SIG-M5 treated with dmso at 0.1 percent for 504 hours (cell line): ENCODE measurements around the gene CREB3L4.

Experiments
- DNase-seq: peaks from one replicate; lab custom pipeline; 2025; ENCODE audit not compliant: unreplicated experiment; lab: John Stamatoyannopoulos, UW

Gene CREB3L4

DNA sequence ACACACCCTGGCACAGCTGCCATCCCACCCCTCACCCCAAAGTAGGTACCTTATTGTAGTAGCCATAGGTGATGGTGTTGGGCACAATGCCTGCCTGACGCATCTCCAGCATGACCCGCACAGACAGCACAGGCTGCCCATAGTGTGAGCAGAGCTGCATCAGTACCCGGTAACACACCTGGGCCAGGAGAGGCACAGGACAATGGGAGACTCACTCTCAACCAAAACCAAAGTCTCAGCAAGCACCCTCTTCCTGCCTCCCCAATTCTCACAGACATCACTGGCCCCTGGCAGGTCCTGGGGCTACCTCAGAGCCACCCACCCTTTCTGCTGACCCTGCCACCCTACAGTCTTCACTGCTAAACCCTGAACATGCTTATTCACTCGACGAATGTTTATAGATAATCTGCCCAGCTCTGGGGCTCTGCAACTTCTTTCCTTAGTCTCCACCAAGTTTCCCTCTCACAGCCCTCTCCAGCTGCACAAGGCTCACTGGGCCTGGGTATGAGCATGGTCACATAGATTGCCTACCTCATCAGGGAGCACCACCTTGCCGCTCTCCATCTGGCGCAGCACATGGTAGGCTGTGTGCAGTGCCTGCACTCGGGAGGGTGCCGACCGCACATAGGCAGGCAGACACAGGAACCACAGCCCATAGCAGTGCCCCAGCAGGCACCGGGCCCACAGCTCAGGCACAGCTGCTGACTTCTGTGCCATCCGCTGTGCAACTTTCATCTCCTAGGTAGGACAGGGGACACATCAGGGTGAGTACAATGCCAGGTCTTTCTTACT lies 31.5 kb upstream of the CREB3L4 start:
- DNase-seq = no peak

- no peak for DNase-seq
Measured at GRCh38 chr1:153937331-153937730, 30.4 kb upstream of the CREB3L4 start.

DNA sequence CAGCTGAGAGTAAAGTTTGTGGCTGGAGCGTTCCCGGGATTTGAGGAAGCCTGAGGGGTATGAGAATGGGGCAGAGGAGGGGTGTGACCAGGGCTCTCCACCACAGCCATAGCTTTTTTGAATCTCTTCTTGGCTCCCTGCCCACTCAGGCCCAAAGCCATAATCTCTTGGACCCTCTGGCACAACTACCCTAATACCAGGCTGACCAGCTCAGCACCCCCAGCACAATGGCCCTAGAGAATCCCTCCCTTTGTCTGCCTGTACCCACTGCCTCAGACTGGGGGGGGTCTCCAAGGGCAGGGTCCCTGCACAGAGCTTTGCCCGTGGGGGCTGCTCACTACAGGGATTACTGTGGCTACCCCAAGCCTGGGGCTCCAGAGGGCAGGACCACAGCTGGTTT lies 28.7 kb upstream of the CREB3L4 start:
- DNase-seq = no peak

DNA sequence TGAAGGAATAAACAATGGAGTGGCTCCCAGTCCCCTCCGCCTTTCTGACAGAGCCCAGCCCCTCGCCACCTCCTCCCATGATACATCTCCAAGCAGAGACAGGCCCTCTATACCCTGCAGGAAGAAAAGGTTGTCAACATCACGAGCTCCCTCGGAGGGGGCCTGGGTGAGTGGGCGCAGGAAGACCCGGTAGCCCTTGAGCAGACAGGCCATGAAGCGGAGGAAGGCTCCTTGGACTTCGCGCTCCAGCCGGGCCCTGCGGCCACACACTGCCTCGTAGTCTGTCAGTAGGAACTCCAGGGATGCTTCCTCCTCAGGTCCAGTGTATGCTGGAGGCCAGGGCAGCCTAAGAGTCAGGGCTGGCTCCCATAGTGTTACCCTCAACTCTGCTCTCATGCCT lies 28.2 kb upstream of the CREB3L4 start:
- no peak for DNase-seq

DNA sequence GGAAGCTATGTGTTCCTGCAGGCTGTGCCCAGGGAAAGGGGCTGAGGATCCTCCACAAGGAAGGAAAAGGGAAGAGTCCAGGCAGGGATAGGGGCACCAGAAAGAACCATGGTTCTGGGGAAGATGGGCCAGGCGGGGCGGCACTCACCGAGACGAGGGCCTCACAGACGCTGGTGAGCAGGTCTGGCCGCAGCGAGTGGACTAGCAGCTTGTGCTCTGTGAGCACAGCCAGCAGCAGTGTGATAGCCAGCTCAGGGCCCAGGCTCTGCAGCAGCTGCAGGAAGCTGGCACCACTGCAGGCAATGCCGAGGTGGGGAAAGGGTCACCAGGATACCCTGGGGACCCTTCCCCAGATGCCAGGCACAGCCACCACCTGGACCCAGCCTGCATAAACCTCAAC lies 26.9 kb upstream of the CREB3L4 start:
- no peak for DNase-seq

DNA sequence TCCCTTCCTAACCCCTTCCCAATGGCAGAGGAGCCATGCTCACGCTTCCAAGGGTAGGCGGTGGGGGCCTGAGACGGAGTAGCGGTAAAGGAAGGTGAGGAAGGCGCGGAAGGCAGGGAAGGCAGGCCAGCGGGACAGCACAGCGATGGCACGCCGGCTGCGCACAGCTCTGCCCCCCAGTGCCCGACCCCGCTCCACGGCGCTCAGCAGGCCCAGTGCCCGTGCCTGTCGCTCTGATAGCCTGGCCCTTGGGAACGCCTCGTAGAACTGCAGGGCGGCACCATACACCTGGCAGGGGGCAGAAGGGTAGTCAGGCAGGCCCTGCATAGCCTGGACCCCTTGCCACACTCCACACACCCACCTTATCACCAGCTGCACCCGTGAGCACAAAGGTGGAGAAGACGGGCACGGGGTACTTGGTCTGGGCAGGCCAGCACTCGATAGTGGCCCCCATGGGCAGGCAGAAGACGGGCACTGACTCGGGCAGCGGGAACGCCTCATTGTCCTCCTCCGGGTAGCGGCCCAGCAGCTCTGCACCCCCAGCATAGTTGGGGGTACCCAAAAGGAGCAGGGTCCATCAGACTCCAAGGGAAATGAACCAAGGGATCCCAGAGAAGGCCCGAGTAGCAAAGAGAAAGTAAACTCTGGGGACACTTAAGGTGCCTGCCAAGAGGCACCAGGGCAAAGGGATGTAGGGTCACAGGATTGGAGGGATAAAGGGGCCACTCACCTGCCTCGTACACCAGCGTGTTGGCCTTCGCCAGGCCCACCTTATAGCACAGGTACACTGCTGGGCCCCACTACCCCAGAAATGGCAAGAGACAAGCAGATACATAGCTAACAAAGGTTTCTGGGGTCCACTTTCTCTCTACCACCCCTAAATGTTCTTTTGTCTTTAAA lies 25.6 kb upstream of the CREB3L4 start:
- no peak for DNase-seq

GRCh38 chr1:153942766-153943549 lies 24.7 kb upstream of the CREB3L4 start:
- DNase-seq = no peak

DNA sequence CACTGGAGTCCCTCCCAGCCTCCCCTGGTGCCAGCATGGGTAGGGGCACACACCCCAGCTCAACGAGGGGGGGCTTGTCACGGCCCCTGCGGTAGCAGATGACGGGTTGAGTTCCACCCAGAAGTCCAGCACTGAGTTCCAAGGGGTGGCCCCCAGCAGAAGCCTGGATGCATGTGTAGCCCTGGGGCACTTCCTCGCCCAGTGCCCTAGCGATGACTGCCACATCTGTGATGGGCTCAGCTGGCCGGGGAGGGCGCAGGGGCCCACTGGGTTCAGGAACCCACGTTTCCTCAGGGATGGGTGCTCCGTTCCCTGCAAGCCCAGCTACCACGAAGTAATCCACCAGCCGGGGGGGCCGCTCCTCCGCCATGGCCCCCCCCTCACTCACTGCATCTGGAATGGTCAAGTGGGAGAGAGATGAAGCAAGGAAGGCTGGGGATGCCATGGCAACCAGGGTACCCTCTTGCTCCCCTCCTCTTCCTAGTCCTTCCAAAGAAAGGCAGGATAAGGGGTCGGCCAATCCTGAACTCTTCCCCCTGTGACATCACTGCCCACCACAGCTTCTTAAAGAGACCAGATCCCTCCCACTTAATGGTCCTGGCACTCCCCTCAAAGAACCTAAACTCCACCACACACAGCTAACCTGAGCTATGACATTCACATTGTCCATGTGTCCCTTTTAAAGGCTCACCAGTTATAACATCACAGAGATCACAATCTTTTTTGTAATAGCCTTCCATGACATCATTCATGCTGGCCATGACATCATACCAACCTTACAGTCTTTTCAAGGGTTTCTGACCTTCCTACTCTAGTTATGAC lies 23.5 kb upstream of the CREB3L4 start:
- DNase-seq = no peak

- DNase-seq = no peak
Measured at GRCh38 chr1:153944827-153945117, 22.9 kb upstream of the CREB3L4 start.

DNA sequence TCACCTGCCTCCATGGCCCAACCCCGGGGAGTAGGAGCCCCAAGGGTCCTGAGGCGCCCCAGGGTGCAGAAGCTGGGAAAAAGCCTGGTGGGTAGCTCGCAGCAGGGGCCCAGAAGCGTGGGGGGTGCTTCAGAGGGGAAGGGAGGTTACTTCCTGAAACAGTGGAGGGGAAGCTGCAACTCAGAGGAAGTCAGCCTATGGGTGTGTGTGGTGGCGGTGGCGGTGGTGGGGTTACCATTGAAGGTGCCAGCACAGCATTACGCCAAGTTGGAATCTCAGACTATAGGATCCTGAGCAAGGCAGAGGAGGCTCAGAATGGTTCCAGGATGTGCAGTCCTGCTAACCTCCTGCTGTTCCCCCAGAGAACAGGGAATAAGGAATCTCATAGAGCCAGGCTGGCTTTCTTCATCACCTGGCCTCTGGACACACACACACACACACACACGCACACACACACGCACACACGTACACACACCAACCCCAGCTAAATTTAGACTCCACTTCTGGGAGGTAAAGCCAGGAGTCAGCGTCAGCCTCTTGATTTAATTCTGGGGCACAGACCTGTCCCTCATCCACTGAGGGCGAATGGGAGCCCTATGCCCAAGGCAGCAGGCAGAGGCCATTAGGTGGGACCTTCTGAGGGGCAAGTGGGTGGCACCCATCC lies 22.4 kb upstream of the CREB3L4 start:
- peak; percentile 97 for DNase-seq

DNA sequence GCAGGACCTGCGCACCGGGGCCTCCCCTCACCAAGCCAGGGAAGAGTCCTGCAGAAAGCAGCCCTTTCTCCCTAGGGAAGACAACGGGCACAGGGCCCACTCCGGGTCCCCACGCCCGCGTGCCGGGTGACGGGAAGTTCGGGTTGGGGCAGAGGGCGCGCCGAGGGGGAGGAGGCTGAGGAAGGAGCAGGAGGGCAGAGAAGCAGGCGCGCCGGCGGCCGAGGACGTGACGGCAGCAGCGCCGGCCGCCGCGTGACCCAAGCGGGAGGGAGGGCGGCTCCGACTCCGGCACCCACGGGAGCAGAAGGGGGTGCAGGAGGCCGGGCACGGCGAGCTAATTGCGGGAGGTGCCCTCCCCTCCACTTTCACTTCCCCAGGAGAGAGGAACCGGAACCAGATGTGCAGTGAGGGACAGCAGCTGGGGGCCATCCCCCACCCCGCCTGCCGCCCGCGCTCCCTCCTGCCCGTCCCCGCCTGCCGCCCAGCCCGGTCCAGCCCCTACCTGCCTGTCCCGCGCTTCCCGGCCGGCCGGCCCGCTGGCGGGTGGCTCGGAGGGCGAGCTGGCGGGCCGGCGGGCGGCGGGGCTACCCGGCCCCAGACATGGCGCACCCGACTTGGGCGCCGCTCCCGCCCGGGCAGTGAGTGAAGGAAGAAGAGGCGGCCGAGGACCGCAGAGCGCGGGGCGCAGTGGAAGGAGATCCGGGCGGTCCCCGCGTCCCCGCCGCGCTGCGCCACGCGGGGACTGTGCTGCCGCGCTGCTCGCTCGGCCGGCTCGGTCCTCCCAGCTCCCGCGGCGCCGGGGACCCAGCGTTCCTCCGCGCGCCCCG lies 21.7 kb upstream of the CREB3L4 start:
- DNase-seq = peak; percentile 99

- peak; percentile 88 for DNase-seq
Measured at GRCh38 chr1:153946622-153947241, 21.0 kb upstream of the CREB3L4 start, which contains the start of gene DENND4B. Gene DENND4B (minus strand): TSS chr1:153946718. CDS start chr1:153944374, 2,344 bp downstream.

GRCh38 chr1:153951183-153951582 lies 16.5 kb upstream of the CREB3L4 start:
- no peak for DNase-seq

DNA sequence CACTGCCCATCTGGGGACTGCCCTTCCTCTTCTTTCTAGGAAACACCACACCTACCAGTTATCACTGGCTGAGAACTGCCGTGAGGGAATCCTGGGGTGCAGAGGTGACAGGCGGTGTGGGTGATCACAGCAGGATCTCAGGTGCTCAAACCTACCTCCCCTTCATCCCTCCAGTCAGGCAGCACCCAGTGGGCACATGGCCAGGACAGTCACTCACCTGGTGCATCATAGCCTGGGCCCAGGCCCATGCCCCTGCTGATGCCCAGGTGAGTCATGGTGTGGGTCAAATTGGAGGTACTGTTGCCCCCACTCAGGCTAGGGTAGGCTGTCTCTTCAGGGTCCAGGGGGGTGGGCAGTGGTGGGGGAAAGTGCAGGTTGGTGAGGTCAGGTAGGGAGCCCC lies 15.9 kb upstream of the CREB3L4 start:
- no peak for DNase-seq

- no peak for DNase-seq
Measured at GRCh38 chr1:153953859-153954365, 13.8 kb upstream of the CREB3L4 start.

- no peak for DNase-seq
Measured at GRCh38 chr1:153954826-153955225, 12.9 kb upstream of the CREB3L4 start.

DNA sequence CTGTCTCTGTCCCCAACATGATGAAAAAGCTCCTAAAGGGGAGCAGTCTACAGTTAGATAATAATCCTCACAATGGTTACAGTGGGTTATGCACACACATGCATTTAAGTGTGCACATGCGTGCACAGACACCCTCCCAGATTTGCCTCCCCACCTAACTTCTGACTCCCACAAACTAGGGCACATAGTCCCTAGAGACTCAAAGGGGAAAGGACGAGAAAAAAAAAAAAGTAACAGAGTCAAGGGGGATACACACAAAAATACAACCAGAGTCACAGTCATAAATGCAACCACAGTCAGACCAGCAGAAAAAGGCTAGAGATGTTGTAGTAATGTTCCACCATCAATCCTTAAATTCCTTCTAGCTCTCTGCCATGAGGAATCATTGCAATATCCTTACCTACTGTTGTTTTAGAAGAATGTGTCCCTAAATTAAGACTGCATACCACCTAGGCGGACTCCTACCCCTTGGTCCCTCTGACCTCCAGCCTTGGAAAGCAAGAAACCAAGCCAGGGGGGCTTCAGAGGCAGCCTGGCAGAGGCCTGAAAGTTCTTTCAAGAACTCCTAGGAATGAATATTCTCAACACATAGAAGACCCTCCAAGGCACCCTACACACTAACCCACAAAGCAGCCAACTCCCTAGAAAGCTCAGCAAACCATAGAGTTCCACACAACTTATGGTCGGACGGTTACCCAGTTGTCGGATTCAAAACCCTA lies 10.5 kb upstream of the CREB3L4 start:
- DNase-seq = no peak

DNA sequence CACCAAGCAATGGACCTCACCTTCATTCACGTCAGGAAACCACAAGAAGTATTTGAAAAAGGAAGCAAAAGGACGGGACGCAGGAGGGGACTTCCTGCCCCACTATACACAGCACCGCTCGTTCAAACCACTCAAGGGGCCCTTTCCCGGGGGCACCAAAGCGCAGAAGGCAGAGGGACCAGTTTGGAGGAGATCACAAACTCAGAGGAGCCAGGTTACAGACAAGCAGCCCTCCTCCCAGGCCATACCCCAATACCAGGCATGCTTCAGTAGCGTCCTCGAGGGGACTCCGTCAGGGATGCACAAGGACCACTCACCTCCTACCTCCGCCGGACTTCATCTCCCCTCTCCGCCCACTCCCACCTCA lies 10.0 kb upstream of the CREB3L4 start:
- peak; percentile 42 for DNase-seq
